ENCODE measurements around the gene PYCR2.
"Not testable (repeated sequence)": the region's sequence is repeated elsewhere in the genome, so short reads cannot be mapped to it uniquely, and the experiment has no call there.

Gene PYCR2

DNA sequence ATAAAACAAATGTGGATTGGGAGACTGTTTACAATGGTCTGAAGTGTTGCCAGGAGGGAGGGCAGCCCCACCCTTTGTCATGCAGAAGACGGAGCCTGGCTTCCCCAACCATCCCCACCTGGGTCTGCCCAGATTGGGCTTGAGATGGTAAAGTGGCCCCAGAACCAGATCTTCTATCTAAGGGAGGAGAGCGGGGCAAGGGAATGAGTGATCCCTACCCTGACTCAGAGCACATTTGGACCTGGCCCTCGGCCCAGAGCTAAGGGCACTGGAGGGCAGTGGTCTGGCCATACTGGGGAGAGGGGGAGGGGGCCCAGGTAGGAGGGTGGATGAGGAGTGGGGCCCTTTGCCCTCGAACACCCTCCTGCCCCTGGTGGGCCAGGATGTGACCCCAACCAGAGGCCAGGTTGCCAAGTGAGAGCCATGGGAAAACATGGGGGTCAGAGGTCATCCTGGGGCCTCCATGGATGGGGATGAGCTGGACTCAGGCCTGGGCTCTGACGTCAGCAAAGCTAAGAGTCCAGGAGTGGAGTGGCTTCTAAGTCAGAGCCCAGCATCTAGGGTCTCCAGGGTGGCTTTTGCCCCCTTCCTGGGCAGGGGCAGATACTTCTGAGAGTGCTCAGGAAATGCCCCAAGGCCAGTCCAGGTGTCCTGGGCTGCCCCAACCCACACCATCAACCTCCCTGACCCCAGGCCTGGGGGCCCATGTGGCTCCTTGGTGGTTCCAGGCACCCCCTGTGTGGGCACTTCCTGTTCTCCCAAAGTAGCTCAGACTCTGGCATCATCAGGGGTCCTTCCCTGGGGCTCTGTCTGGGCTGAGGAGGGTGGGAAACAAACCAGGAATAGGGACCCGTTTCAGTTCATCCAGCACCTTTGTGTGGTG, 33.5 kb downstream of the PYCR2 start:
- no peak for DNase-seq (ENCODE audit: low spot score)

DNA sequence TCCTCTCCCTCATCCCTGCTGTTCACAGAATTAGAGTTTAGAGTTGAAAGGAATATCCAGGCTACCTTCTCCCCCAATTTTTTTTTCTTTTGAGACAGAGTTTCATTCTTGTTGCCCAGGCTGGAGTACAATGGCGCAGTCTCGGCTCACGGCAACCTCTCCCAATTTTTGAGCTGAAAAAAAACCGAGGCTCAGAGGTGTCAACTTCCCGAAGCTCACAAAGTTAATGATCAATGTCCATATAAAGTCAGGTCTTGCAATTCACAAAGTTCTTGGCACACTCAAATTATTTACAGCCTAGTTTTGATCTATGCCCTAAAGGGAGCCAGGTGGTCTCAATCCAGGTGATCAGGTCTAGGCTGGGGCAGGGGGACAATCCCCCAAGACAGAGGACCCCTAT, 34.3 kb downstream of the PYCR2 start:
- DNase-seq (ENCODE audit: low spot score), result no peak

DNA sequence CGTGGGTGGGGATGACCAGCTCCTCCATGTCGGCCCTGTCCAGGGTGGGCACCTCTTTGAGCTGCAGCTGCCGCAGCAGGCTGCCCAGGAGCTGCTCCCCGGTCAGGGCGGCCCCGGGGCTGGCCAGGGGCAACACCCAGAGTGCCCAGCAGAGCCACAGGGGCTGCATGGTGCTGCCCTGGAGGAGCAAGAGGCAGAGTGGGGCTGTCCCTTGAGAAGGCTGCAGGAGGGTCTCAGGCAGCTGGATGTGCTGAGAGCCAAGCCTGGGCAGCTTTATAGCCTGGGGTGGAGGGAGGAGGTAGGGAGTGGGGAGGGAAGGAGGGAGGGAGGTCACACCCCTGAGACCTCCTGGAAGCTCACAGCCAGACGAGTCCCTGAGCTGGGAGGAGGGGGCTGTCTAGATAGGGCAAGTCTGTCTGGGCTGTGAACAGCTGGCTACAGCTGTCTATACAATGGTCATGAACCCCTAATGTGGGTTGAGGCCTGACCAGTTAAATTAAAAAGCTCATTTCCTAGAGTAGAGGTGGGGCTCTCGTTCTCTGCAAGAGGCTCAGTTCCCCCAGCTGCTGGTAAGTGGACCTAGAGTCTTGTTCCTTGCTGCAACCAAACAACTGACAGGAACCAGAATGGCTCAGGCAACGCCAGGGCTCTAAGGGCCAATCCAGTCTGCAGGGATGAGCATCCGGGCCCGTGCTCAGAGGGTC, 35.0 kb downstream of the PYCR2 start, which contains the start of gene LEFTY1:
Gene LEFTY1, minus strand, starts transcription at position 249 of the 704 bp plus-strand sequence. Its CDS starts 80 bp downstream, at position 169.
- DNase-seq (ENCODE audit: low spot score), result no peak

DNA sequence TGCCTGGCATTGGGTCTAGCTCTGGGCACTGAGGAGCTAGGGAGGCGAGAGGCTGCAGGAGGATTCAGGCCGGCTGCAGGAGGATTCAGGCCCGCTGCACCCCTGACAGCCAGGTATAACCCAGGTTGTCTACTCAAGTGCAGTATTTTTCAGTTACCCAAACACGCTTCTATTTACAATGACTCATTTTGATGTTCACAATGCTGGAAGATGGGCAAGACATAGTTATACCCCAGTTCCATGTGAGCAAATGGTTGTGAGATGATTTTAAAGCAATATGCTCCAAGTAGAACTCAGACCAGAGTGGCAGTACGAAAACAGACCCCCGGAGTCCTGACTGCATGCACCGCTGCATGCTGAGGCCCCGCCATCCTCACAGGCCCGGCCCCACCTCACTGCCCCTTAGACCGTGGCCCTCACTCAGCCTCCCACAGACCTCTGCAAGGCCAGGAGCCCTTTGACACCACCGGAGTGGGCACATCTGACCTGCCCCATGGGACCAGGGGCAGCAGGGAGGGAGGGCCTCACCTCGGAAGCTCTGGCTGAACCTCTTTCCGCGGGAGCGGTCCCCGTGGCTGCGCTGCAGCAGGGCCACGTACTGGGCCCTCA, 35.7 kb downstream of the PYCR2 start:
- no peak for DNase-seq (ENCODE audit: low spot score)

DNA sequence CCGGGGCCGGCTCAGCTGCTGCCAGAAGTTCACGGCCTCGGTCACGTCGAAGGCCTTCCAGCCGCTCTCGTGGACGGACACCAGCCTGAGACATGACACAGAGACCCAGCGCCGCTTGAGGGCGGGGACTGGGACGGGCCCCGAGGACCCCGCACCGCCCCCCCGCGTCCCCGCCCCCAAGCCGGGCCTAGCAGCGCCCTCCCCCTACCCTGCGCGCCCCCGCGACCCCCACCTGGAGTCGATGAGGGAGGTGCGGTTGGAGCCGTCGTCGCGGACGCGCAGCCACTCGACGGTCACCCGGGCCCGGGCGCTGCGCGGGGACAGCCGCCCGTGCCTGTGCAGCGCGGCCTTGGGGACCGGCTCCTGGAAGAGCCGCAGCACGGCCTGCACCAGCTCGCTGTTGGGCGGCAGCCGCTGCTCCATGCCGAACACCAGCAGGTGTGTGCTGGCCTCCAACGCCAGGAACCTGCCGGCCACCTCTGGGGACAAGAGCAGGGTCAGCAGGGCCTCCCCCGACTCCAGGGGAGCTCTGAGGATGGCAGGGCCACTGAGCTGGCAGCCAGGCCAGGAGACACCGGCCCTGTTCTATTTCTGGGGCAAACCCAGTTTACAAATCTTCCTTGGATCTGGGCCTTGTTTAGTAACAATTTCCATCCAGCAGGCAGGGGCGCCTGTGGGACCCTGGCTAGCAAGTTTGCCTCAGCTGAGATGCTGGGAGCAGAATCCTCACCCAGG, 36.3 kb downstream of the PYCR2 start:
- DNase-seq (ENCODE audit: low spot score), result not testable (repeated sequence)

DNA sequence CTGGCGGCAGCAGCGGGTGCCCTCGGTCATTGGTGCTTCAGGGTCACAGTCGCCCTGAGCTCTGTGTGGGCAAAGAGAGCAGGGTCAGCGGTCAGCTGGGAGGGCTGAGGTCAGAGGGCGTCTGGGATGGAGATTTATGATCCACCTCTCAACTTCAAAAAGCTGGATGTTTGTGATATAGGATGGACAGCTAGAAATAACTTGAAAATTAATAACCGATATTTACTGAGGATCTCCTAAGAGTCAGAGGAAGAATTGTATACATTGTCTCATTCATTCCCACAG, 37.1 kb downstream of the PYCR2 start:
- no peak for DNase-seq (ENCODE audit: low spot score)

DNA sequence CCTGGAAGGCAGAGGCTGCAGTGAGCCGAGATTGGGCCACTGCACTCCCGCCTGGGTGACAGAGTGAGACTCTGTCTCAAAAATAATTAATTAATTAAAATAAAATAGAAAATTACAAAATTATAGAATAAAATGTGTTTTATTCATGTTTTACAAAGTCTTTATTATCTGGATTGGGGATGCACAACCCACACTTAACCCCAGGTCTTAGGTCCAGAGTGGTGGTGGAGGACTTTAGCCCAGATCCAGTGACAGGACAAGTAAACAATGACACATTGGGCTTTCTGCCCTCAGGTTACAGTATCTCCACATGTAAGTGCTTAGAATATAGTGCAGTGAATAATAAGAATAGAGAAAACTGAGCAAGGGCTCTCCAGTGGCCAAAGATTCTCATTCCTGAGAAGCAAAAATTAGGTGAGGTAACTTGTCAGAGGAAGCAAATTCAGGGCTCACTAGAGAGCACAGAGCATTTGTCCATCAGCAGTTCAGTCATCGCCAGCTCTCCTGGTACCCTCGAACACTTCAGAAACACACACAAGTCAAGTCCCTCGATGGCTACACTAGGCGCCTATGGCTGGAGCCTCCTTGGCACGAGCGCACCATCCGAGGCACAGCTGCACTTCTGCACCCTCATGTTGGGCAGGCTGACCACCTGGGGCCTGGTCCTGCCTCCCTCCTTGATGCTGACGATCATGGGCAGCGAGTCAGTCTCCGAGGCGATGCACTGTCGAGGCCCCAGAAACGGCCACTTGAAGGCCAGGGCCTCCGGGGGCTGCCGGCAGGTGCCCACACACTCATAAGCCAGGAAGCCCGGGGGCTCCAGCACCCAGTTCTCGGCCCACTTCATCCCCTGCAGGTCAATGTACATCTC, 37.7 kb downstream of the PYCR2 start:
- DNase-seq (ENCODE audit: low spot score), result no peak

DNA sequence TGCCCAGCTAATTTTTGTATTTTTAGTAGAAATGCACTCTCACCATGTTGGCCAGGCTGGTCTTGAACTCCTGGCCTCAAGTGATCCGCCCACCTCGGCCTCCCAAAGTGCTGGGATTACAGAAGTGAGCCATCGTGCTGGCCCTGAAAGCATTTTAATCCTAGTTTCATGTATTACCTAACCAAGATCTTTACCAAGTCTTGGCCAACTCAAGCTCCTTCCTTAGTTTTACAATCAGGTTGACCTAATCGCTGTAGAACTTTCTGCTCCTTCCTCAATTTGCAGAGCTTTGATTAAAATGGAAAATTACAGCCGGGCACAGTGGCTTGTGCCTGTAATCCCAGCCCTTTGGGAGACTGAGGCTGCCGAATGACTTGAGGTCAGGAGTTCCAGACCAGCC, 38.7 kb downstream of the PYCR2 start:
- no peak for DNase-seq (ENCODE audit: low spot score)

DNA sequence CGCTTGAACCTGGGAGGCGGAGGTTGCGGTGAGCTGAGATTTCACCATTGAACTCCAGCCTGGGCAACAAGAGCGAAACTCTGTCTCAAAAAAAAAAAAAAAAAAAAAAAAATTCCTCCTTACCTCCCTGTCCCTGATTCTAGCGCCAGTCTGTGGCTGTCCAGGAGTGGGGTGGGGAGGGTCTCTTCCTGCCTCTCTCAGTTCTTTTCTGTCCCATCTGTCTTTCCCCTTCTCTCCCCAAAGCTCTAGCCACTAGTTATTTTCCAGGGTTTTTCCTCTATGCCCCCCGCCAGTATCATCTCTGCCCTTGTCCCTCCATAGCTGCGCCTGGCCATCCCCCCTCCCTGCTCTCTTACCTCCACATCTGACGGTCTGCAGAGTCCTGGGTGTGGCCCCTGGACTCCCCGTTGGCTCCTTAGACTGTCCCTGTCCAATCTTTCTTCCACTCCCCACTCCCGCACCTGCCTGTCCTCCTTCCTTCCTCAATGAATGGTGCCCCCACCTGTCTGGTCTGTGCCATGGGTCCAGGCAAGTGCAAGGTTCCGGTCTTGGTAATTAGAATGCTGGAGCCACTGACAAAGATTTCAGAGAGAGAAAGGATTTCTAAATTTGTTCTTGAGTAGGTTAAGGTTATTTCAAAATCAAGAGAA, 40.3 kb downstream of the PYCR2 start:
- no peak for DNase-seq (ENCODE audit: low spot score)

DNA sequence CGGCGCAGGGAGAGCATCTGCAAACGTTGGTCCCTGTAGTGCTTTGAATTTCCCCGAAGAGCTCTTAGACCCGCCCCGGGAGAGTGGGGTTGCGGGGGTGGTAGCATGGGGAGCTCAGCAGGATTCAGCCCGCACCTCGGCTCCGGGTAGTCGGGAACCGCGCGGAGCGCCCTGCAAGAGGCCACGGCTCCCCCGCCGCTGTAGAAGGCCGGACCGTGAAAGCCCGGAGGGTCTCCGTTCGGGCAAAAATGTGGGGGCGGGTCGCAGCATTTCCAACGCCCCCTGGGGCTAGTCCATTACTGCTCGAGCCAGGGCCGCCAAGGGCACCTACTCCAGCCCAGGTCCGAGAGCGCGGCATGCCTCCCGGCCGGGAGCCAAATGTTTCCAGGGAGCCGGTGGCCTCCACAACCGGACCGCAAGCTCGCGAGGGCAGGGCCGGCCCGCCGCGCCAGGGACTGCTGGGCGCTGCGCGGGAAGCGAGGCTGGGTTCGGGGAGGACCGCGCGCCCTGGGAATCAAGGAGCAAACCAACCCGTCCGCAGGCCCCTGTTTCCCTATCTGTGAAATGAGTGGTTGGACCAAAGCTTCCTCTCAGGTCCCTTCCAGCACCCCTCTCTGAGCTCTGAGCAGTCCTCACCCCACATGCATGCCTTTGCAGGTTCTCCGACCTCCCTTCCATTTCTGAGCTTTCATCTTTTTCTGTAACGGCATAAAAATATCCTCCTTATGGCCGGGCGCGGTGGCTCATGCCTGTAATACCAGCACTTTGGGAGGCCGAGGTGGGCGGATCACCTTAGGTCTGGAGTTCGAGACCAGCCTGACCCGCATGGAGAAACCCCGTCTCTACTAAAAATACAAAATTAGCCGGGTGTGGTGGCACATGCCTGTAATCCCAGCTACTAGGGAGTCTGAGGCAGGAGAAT, 41.1 kb downstream of the PYCR2 start:
- DNase-seq (ENCODE audit: low spot score), result no peak

DNA sequence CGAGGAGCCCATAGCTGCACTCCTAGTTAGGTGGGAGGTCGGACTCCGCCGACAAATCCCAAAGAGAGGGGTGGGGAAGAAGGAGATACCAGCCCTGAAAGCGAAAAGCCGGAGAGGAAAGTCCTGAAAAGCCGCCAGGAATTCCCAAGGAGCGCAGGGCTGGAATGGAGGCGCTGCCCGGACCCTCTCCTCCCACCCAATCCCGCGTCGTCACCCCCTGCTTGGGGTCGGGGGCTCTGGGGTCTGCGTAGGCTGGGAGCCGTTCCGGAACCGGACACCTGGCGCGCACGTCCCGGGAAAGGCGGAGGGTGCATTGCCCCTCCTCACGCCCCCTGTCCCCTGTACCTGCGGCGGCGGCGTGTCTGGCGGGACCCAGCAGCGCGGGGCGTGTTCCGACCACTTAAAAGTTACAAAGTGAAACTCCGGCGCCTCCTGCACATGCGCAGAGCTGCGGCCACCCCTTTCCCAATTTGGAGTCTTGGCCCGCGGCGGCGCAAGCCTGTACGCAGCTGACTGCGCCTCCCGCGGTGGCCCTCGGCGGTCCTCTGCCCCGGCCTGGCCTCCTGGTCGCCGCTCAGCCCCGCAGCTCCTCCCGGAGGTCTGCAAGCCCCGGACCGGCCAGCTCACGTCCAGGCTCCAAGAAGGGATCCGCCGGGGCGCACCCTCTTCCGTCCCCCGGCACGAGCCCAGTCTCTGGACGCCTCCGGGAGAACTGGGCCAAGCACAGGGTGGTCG, 41.9 kb downstream of the PYCR2 start, which contains the start of gene TMEM63A:
Gene TMEM63A, minus strand, starts transcription at position 422 of the 735 bp plus-strand sequence. CDS start 4,800 bp downstream, outside the sequence.
- peak; percentile 90 for DNase-seq (ENCODE audit: low spot score)

DNA sequence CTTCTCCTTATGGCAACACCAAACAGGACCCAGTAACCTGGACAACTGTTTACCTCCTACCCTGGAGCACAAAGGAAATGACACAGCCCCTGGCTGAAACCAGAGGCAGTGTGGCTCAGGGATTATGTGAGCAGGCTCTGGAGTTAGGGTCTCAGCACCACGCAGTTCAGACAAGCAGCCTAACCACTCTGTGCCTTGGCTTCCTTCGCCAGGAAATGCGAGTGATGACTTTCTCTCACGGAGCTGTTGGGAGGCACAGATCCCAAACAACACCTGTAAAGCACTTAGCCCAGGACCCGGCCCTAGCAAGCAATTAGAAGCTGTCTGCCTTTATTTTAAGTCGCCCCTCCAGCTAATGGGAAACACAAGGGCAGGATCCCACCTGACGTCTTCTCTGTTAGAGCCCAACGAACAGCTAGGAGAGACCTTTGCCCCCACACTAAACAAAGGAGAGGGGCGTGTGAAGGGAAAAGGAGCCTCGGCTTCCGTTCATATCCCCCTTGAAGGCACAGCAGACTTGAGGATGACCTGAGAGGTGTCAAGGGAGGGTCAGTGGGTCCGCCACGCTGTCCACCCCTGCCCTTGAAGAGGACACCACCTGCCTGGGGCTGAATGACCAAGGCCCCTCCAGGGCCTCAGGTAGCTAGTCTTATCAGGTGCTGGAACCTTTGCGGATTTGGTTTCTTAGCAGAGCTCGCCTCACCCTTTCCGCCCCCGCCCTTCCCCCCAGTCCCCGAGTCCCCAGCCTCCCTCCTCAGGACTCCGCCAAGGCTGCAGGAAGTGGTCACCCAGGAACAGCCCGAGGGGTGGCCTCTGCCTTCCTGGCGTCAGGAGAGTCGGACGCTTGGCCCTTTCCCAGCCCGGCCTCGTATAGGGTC, 42.7 kb downstream of the PYCR2 start:
- no peak for DNase-seq (ENCODE audit: low spot score)

DNA sequence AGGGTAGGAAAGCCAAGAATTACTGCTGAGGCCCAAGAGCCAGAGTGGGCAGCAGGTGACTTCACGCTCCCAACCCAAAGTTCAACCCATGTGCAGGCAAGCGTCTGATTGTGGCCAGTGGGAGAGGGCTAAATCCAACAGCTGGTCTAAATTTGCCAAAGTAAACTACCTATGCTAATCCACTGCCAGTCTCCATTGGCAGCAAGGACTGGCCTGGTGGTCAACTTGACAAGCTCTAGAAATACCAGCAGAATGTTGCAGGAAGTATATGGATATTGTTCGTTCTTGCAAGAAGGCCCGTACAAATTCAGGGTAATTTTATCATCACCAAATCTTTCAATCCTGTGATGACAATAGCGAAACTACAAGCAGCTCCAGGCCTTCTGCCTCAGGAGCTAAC, 43.4 kb downstream of the PYCR2 start:
- DNase-seq (ENCODE audit: low spot score), result no peak

DNA sequence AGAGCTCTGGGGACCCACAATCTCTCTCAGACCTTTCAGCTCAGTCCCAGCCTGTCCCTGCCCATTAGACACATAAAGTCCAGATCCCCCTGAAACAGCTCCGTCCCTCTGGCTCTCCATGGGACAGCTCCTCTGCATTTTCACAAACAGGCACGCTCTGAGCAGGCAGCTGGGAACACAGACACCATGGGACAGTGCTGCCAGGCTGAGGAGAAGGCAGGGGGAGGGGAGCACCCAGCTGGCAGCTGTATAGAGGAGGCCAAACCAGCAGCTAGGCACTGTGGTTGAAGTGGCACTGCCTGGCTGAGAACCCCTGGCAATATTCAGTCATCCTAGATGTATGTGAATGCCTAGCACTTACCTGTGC, 43.8 kb downstream of the PYCR2 start:
- DNase-seq (ENCODE audit: low spot score), result no peak

DNA sequence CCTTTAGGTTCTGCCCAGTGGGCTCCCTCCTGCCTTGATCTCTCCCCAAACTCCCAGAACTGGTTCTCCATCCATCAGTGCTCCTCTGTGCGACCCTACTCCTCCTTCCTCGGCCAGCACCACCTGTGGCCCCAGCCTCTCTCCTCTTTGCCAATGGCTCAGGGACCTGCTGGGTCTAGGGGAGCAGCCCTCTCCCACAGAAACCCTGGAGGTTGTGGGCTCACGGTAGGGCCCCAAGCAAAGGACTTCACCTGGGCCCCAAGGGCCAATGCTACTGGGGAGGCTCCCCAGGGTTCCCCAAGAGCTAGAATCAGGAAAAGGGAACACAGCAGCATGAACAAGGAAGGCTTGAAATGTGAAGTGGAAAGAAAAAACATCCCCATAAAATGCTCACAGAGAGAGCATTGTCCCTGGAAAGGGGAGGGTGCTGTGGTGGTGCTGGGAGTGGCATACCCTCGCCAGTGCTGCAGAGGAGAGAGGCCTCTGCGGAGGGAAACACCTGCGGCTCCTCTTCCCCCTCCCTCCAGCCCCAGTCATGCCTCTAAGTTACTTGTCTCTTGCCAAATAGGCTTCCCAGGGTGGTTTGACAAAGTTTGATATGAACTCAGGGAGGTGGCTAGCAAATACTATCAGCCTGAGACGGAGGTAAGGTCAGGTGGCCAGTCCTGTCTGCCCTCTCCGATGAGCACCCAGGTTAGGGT, 44.4 kb downstream of the PYCR2 start:
- no peak for DNase-seq (ENCODE audit: low spot score)

DNA sequence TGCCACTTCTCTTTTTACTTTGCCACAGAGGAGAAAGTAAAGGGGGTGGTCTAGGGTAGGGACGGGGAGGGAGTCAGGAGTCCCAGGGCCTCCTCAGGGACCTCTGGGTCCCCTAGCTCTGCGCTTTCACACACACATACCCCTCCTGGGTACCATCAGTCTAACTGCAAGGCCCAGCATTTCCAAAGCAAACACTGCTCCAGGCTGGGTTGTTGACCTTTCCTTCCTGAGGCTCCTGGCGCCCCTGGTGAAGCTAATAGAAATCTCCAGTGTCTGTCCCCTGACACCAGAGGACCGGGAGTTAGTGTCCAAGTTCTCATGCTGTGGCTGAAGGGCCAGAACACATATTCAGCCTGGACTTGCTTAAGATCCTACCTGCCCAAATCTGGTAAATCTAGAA, 45.8 kb downstream of the PYCR2 start:
- no peak for DNase-seq (ENCODE audit: low spot score)

DNA sequence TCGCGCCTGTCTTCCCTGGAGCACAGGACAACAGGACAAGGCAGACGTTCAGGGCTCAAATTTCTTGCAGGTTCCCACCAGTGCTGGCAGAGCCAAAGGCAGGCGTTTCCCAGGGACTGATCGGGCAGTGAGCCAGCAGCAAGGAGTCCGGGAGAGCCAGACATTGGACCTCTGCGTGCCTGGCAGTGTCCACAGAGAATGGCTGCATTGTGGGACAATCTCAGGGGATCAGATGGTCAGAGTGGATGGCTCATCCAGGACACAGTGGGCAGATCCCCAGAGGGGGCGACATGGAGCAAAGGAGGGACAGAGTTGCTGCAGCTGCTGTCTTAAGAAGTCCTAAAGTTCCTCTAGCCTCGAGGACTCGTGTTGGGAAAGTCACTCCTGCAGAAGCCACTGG, 46.5 kb downstream of the PYCR2 start:
- peak; percentile 59 for DNase-seq (ENCODE audit: low spot score)

Data from D341Med (cell line).